Thyroid gland (tissue), 4 donors: ENCODE results near the gene DCDC2.

ENCODE experiments used
- POLR2A ChIP-seq, 2 donors: fragments of 450-650 bp; IDR thresholded peaks; one replicate each; pipeline ENCODE4 v1.6.1; 2017; ENCODE audit warnings: antibody characterized with exemption in 2 of 2, mild to moderate bottlenecking in 2 of 2, moderate library complexity in 1 of 2
- TF ChIP-seq, protein P1 (sequence below), 6 experiments: fragments of 200-600 bp in 3 of 6; fragments of 450-650 bp in 3 of 6; sonication (generic) in 3 of 6; IDR thresholded peaks; one replicate each; pipeline ENCODE4 v1.5.1; 2016 to 2019; ENCODE audit warnings: antibody characterized with exemption in 6 of 6, mild to moderate bottlenecking in 2 of 6, inconsistent platforms in 1 of 6, moderate library complexity in 1 of 6

DNA sequence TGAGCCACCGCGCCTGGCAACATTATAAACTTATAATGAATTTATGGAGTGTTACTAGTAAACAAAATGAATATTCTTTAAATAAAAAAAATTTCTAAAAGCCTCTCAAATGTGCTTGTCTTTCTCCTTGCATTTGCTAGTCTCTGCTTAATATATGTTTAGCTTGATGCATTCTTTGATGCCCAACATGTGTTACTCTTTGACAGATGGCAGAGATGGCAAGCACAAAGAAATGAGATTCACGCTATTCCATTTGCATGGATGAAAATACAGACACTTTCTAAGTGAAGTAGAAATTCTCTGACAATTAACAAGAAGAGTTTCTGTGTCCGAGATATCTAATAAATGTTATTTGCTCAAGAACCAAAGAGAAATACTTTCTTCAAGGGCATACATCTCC is 30.1 kb downstream of the DCDC2 start:
- TF ChIP-seq, protein P1, sequence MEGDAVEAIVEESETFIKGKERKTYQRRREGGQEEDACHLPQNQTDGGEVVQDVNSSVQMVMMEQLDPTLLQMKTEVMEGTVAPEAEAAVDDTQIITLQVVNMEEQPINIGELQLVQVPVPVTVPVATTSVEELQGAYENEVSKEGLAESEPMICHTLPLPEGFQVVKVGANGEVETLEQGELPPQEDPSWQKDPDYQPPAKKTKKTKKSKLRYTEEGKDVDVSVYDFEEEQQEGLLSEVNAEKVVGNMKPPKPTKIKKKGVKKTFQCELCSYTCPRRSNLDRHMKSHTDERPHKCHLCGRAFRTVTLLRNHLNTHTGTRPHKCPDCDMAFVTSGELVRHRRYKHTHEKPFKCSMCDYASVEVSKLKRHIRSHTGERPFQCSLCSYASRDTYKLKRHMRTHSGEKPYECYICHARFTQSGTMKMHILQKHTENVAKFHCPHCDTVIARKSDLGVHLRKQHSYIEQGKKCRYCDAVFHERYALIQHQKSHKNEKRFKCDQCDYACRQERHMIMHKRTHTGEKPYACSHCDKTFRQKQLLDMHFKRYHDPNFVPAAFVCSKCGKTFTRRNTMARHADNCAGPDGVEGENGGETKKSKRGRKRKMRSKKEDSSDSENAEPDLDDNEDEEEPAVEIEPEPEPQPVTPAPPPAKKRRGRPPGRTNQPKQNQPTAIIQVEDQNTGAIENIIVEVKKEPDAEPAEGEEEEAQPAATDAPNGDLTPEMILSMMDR (IDR thresholded peaks at IDR 0.05): no peak
- no peak for TF ChIP-seq POLR2A (IDR thresholded peaks at IDR 0.05)
